HFFc6 (cell line): ENCODE measurements around the gene MYD88. TPM values are rescaled to one million over a fixed set of nuclear protein-coding genes. Genes with fewer than 3 reads are reported as not detected.

Experiments
- DNase-seq: peaks from one replicate; pipeline ENCODE4 v3.0.0-alpha.2; 2018
- H3K27ac Mint-ChIP-seq: 2 replicates; pipeline ENCODE4 v1.8.0; 2020; ENCODE audit warnings: mild to moderate bottlenecking, mixed read lengths
- H3K27me3 Mint-ChIP-seq: 2 replicates; pipeline ENCODE4 v1.8.0; 2021; ENCODE audit warnings: mild to moderate bottlenecking, moderate library complexity, mixed read lengths; ENCODE audit not compliant: insufficient read depth
- H3K36me3 Mint-ChIP-seq: 2 replicates; pipeline ENCODE4 v1.8.0; 2021; ENCODE audit warnings: low read depth, mixed read lengths
- H3K4me1 Mint-ChIP-seq: 2 replicates; pipeline ENCODE4 v1.8.0; 2020; ENCODE audit warnings: low read depth, mixed read lengths
- H3K4me3 Mint-ChIP-seq: 2 replicates; pipeline ENCODE4 v1.8.0; 2020; ENCODE audit warnings: mild to moderate bottlenecking, moderate library complexity, mixed read lengths
- H3K9me3 Mint-ChIP-seq: 2 replicates; pipeline ENCODE4 v1.8.0; 2020; ENCODE audit warnings: mild to moderate bottlenecking, mixed read lengths
- total RNA-seq, 6 experiments: library from RNA; stranded (reverse); fragmentation: NEBNext Ultra II Directional; extraction: Animal tissue kit (Norgen Biotek cat#: 25700); gene quantifications; 2 replicates in 1 of 6; 3 replicates in 5 of 6; pipeline ENCODE4 v1.2.3, GENCODE V29; 2021
- TF ChIP-seq, protein P1 (sequence below): fragments of 200-600 bp; sonication (generic); IDR thresholded peaks from 2 replicates; pipeline ENCODE4 v1.5.0; 2021; ENCODE audit warnings: antibody characterized with exemption, mild to moderate bottlenecking

The MYD88 gene
- total RNA-seq, 6 experiments from 2014 or later, result 25.1 to 31.9 (median 28.4) TPM

GRCh38 chr3:38110314-38111050 lies 28.0 kb upstream of the MYD88 start:
- no peak overlapping the region for H3K4me3 Mint-ChIP-seq
- TF ChIP-seq, protein P1, sequence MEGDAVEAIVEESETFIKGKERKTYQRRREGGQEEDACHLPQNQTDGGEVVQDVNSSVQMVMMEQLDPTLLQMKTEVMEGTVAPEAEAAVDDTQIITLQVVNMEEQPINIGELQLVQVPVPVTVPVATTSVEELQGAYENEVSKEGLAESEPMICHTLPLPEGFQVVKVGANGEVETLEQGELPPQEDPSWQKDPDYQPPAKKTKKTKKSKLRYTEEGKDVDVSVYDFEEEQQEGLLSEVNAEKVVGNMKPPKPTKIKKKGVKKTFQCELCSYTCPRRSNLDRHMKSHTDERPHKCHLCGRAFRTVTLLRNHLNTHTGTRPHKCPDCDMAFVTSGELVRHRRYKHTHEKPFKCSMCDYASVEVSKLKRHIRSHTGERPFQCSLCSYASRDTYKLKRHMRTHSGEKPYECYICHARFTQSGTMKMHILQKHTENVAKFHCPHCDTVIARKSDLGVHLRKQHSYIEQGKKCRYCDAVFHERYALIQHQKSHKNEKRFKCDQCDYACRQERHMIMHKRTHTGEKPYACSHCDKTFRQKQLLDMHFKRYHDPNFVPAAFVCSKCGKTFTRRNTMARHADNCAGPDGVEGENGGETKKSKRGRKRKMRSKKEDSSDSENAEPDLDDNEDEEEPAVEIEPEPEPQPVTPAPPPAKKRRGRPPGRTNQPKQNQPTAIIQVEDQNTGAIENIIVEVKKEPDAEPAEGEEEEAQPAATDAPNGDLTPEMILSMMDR, result no peak
- H3K27me3 Mint-ChIP-seq, result peaks cover 18% of the 10 kb centered on the region
- peaks cover 5% of the 10 kb centered on the region for H3K9me3 Mint-ChIP-seq
- no peaks in the 10 kb centered on the region for H3K4me1 Mint-ChIP-seq
- DNase-seq, result no peak
- H3K36me3 Mint-ChIP-seq, result peaks cover 4% of the 10 kb centered on the region; the same call in 1 of the 2 replicates
- H3K27ac Mint-ChIP-seq, result no peak overlapping the region

DNA sequence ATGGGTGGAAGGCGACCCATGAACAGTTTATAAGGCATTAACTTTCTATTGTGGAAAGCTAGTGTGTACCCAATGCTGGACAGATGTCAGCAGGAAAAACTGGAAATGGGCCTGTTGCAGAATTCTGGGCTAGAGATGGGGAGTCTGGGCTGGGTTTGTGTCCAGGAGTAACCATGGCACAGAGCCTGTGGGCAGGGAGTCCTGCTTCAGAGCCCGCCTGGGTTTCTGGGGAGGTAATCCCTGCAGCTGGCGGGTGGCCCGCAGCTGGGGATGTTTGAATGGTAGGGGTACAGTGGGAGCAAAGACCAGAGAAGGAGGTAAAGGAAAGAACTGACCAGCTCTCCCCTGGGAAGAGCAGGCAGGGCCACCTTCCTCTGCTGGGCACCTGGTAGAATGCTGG lies 27.3 kb upstream of the MYD88 start:
- H3K27ac Mint-ChIP-seq, result no peak overlapping the region
- H3K4me1 Mint-ChIP-seq, result no peaks in the 10 kb centered on the region
- H3K36me3 Mint-ChIP-seq, result no peaks in the 10 kb centered on the region
- H3K4me3 Mint-ChIP-seq, result no peak overlapping the region
- DNase-seq, result no peak
- H3K9me3 Mint-ChIP-seq, result no peaks in the 10 kb centered on the region
- TF ChIP-seq, protein P1, result no peak
- peaks cover 24% of the 10 kb centered on the region for H3K27me3 Mint-ChIP-seq

DNA sequence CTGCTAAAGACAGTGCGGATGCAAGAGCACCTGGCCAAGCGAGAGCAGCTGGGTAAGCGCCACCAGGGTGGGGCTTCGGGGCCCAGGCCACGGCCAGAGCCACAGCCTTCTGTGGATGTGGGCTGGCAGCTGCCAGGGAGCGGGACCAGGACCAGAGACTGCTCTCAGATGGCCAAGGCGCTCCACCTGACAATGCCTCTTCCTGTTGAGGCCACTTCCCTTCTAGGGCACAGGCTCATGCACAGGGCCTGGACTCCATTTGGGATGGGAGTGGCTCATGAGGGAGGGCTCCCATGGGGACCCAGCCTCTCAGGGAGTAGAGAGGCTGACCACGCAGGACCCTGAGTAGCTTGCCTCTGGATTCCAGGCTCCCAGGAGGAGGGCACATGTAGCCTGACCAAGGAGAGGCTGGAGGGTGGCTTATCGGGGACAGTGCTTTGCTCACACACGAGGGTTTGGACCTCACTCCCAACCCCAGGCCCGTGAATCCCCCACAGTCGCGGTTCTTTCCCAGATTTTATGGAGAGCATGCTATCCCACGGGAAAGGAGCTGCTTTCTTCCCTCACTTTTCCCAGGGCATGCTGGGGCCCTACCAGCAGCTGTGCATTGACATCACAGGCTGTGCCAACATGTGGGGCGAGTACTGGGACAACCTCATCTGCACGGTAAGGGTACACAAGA lies 26.6 kb upstream of the MYD88 start:
- Mint-ChIP-seq H3K9me3 (no peaks in the 10 kb centered on the region), H3K4me1 (no peaks in the 10 kb centered on the region), H3K4me3 (no peak overlapping the region), H3K27me3 (peaks cover 24% of the 10 kb centered on the region), H3K27ac (no peak overlapping the region), H3K36me3 (no peaks in the 10 kb centered on the region)
- TF ChIP-seq, protein P1, result no peak
- no peak for DNase-seq

DNA sequence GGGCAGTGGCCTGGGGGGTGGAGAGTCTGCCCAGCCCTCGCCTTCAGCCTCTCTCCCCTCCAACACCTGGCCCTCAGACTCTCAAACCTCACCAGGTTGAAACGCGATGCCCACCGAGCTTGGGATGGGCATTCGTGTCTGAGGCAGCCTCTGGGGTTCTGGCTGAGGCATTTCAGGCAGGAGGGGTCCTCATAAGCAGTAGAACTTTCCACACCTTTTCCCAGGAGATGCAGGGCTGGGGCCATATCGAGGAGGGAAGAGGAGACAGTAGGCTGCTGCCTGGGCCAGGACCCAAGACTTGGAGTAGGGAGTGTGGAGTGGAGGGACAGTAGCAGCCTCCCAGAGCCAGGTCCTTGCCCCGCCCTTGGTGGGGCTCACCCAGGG lies 26.1 kb upstream of the MYD88 start:
- Mint-ChIP-seq H3K27ac (no peak overlapping the region), H3K4me3 (no peak overlapping the region), H3K36me3 (no peaks in the 10 kb centered on the region), H3K4me1 (no peaks in the 10 kb centered on the region), H3K27me3 (peaks cover 24% of the 10 kb centered on the region), H3K9me3 (no peaks in the 10 kb centered on the region)
- no peak for DNase-seq
- TF ChIP-seq, protein P1, result no peak

- Mint-ChIP-seq H3K4me3 (no peak overlapping the region), H3K36me3 (no peaks in the 10 kb centered on the region), H3K27ac (no peak overlapping the region), H3K4me1 (no peaks in the 10 kb centered on the region), H3K9me3 (no peaks in the 10 kb centered on the region), H3K27me3 (peaks cover 24% of the 10 kb centered on the region)
- TF ChIP-seq, protein P1, result no peak
- DNase-seq, result no peak
These were observed 24.2 kb upstream of the MYD88 start for GRCh38 chr3:38114052-38114874.
